Measurements from ENCODE around the gene ENTPD6. TPM values are rescaled to one million over a fixed set of nuclear protein-coding genes. Genes with fewer than 3 reads are reported as not detected.

Gene ENTPD6
- total RNA-seq, 1 donor from 2014 or later, result 57.8 TPM

GRCh38 chr20:25237610-25238318, 42.3 kb downstream of the ENTPD6 start:
- Mint-ChIP-seq H3K27ac (ENCODE audit: unreplicated experiment) (peak overlapping the region; percentile 99), H3K27me3 (ENCODE audit: low read depth, unreplicated experiment) (no peaks in the 10 kb centered on the region), H3K4me3 (ENCODE audit: unreplicated experiment) (peak overlapping the region; percentile 51), H3K4me1 (ENCODE audit: low read depth, unreplicated experiment) (peaks cover 51% of the 10 kb centered on the region), H3K9me3 (ENCODE audit: unreplicated experiment) (no peaks in the 10 kb centered on the region), H3K36me3 (ENCODE audit: low read depth, unreplicated experiment) (no peaks in the 10 kb centered on the region)
- Histone ChIP-seq H2AFZ (ENCODE audit: low read depth, low read length) (peak overlapping the region; percentile 20), H3K4me2 (ENCODE audit: low read length) (peak overlapping the region; percentile 73), H3K4me3 (ENCODE audit: insufficient read depth, low read depth, low read length) (no peak overlapping the region), H3K27me3 (ENCODE audit: insufficient read depth, low read length) (no peaks in the 10 kb centered on the region), H4K20me1 (ENCODE audit: insufficient read depth, low read length) (no peaks in the 10 kb centered on the region), H3K36me3 (ENCODE audit: insufficient read depth, low read length) (no peaks in the 10 kb centered on the region), H3K27ac (ENCODE audit: low read depth, low read length) (peak overlapping the region; percentile 97), H3K79me2 (ENCODE audit: insufficient read depth, low read length) (no peaks in the 10 kb centered on the region), H3K9ac (ENCODE audit: low read length) (peak overlapping the region; percentile 79), H3K4me1 (ENCODE audit: insufficient read depth, low read length) (peaks cover 40% of the 10 kb centered on the region), H3K9me3 (ENCODE audit: insufficient read depth, low read depth, low read length) (no peaks in the 10 kb centered on the region)
- TF ChIP-seq EZH2 (IDR thresholded peaks at IDR 0.05; ENCODE audit: insufficient read depth, low read length), result no peak
- TF ChIP-seq CTCF (IDR thresholded peaks at IDR 0.05; ENCODE audit: insufficient read depth, low read depth, low read length), result no peak
- DNase-seq (ENCODE audit: low read depth), result peak; percentile 99
- peak; percentile 93 for FAIRE-seq

GRCh38 chr20:25238319-25239037, 43.0 kb downstream of the ENTPD6 start:
- Histone ChIP-seq H3K9me3 (ENCODE audit: insufficient read depth, low read depth, low read length) (no peaks in the 10 kb centered on the region), H3K27ac (ENCODE audit: low read depth, low read length) (peak overlapping the region; percentile 97), H4K20me1 (ENCODE audit: insufficient read depth, low read length) (no peaks in the 10 kb centered on the region), H3K79me2 (ENCODE audit: insufficient read depth, low read length) (no peaks in the 10 kb centered on the region), H3K9ac (ENCODE audit: low read length) (peak overlapping the region; percentile 79), H3K27me3 (ENCODE audit: insufficient read depth, low read length) (no peaks in the 10 kb centered on the region), H3K4me1 (ENCODE audit: insufficient read depth, low read length) (peaks cover 32% of the 10 kb centered on the region), H3K36me3 (ENCODE audit: insufficient read depth, low read length) (no peaks in the 10 kb centered on the region), H3K4me3 (ENCODE audit: insufficient read depth, low read depth, low read length) (no peak overlapping the region), H2AFZ (ENCODE audit: low read depth, low read length) (peak overlapping the region; percentile 38), H3K4me2 (ENCODE audit: low read length) (peak overlapping the region; percentile 73)
- TF ChIP-seq CTCF (IDR thresholded peaks at IDR 0.05; ENCODE audit: insufficient read depth, low read depth, low read length), result no peak
- no peak for TF ChIP-seq EZH2 (IDR thresholded peaks at IDR 0.05; ENCODE audit: insufficient read depth, low read length)
- peaks cover 51% of the 10 kb centered on the region for H3K4me1 Mint-ChIP-seq (ENCODE audit: low read depth, unreplicated experiment)
- H3K4me3 Mint-ChIP-seq (ENCODE audit: unreplicated experiment), result peak overlapping the region; percentile 7
- no peaks in the 10 kb centered on the region for H3K27me3 Mint-ChIP-seq (ENCODE audit: low read depth, unreplicated experiment)
- DNase-seq (ENCODE audit: low read depth) (peak; percentile 57), FAIRE-seq (no peak)
- H3K9me3 Mint-ChIP-seq (ENCODE audit: unreplicated experiment), result no peaks in the 10 kb centered on the region
- H3K27ac Mint-ChIP-seq (ENCODE audit: unreplicated experiment), result peak overlapping the region; percentile 99
- peaks cover under 1% of the 10 kb centered on the region for H3K36me3 Mint-ChIP-seq (ENCODE audit: low read depth, unreplicated experiment)
